ENCODE measurements around the gene KANSL1.
A peak's percentile ranks its signal among the peaks of the same experiment; 100 is the strongest.

Gene KANSL1

DNA sequence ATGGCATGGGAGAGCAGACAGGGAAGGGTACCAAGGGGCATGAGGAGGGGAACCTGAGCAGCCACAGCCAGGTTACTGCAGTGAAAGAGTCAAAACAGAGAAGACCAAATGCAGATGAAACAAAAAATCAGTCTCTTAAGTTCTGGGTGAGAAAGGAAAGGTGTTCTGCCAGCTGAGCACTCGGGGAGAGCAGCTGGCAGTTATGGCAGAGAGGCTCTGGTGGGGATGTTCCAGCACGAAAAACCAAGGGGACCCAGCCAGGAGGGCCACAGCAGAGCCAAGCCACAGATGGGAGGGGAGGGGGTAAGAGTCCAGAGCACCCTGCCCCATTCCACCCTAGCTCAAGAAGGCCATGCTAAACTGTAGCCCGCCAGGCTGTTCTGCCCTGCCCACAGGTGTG is 162.5 kb downstream of the KANSL1 start:
- no peaks in the 10 kb centered on the region for H3K27me3 ChIP-seq (ENCODE audit: control insufficient read depth in 1 of 2, insufficient read depth in 1 of 2, low read length in 2 of 2)
- H2BK120ac ChIP-seq (ENCODE audit: low read depth, low read length): no peak overlapping the region
- no peak overlapping the region for H3K23ac ChIP-seq (ENCODE audit: low read length in 2 of 2)
- no peak overlapping the region for H3K27ac ChIP-seq (ENCODE audit: low read length, poor library complexity, severe bottlenecking)
- H4K91ac ChIP-seq (ENCODE audit: low read length): no peak overlapping the region
- no peak overlapping the region for H2BK15ac ChIP-seq (ENCODE audit: low read depth, poor library complexity, severe bottlenecking)
- H3K4me3 ChIP-seq (ENCODE audit: insufficient read depth in 1 of 2, low read depth in 1 of 2, low read length in 2 of 2): no peak overlapping the region
- no peak overlapping the region for H3K9ac ChIP-seq (ENCODE audit: low read length)
- H3K18ac ChIP-seq (ENCODE audit: low read depth in 1 of 2, low read length in 2 of 2): no peak overlapping the region
- no peak overlapping the region for H2AK5ac ChIP-seq (ENCODE audit: low read length, severe bottlenecking)
- no peak overlapping the region for H4K8ac ChIP-seq (ENCODE audit: low read length)
- H3K4ac ChIP-seq (ENCODE audit: low read depth in 1 of 2, low read length in 2 of 2): no peak overlapping the region
- peaks cover 42% of the 10 kb centered on the region for H3K79me1 ChIP-seq (replicated peaks; ENCODE audit: low read length, poor library complexity, severe bottlenecking)
- DNase-seq: no peak
- no peak overlapping the region for H2BK12ac ChIP-seq (ENCODE audit: low read length in 2 of 2)
- no peak overlapping the region for H3K4me2 ChIP-seq (ENCODE audit: low read length, poor library complexity, severe bottlenecking)
- H2BK5ac ChIP-seq (ENCODE audit: low read depth, low read length, poor library complexity, severe bottlenecking): peak overlapping the region; percentile 45
- peaks cover under 1% of the 10 kb centered on the region for H3K4me1 ChIP-seq (ENCODE audit: control insufficient read depth, insufficient read depth, low read depth, low read length)
- H3K9me3 ChIP-seq (ENCODE audit: control insufficient read depth, low read length): no peaks in the 10 kb centered on the region
- peaks cover 58 to 98% of the 10 kb centered on the region in 2 experiments for H3K36me3 ChIP-seq (ENCODE audit: control insufficient read depth in 1 of 2, insufficient read depth in 2 of 2, low read depth in 1 of 2, low read length in 2 of 2)
- no peak overlapping the region for H3K14ac ChIP-seq (ENCODE audit: low read length in 2 of 2)
- H2AFZ ChIP-seq (ENCODE audit: low read depth, low read length): no peak overlapping the region
- 82% methylated on average over 3 of the region's 3 CpGs for WGBS

DNA sequence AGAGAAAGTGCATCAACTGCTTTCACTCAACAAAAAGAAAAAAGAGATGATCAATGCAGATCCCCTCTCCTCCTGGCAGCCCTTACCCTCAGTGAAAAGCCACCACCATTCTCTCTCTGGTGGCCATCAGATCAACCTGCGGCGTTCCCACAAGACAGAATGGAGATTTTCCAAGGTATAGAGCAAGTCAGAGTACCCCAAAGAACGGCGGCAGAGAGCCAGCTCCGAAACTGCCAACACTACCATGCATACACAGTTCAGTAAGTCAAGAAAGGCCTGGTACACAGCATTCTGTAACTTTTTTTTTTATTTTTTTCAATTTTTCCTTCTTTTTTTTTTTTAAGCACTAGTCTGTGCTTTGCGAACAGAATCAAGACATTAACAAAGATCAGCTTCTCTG is 163.6 kb downstream of the KANSL1 start:
- no peaks in the 10 kb centered on the region for H3K9me3 ChIP-seq (ENCODE audit: control insufficient read depth, low read length)
- H3K4me2 ChIP-seq (ENCODE audit: low read length, poor library complexity, severe bottlenecking): no peak overlapping the region
- no peak overlapping the region for H3K4ac ChIP-seq (ENCODE audit: low read depth in 1 of 2, low read length in 2 of 2)
- H4K8ac ChIP-seq (ENCODE audit: low read length): no peak overlapping the region
- no peak overlapping the region for H2AK5ac ChIP-seq (ENCODE audit: low read length, severe bottlenecking)
- H2BK120ac ChIP-seq (ENCODE audit: low read depth, low read length): no peak overlapping the region
- no peak overlapping the region for H2BK15ac ChIP-seq (ENCODE audit: low read depth, poor library complexity, severe bottlenecking)
- no peak overlapping the region for H2BK5ac ChIP-seq (ENCODE audit: low read depth, low read length, poor library complexity, severe bottlenecking)
- H4K91ac ChIP-seq (ENCODE audit: low read length): no peak overlapping the region
- H3K4me3 ChIP-seq (ENCODE audit: insufficient read depth in 1 of 2, low read depth in 1 of 2, low read length in 2 of 2): no peak overlapping the region
- peaks cover 69 to 96% of the 10 kb centered on the region in 2 experiments for H3K36me3 ChIP-seq (ENCODE audit: control insufficient read depth in 1 of 2, insufficient read depth in 2 of 2, low read depth in 1 of 2, low read length in 2 of 2)
- no peaks in the 10 kb centered on the region for H3K27me3 ChIP-seq (ENCODE audit: control insufficient read depth in 1 of 2, insufficient read depth in 1 of 2, low read length in 2 of 2)
- no peak for DNase-seq
- peaks cover 44% of the 10 kb centered on the region for H3K79me1 ChIP-seq (replicated peaks; ENCODE audit: low read length, poor library complexity, severe bottlenecking)
- 97% methylated on average over 6 of the region's 6 CpGs for WGBS
- no peak overlapping the region for H3K23ac ChIP-seq (ENCODE audit: low read length in 2 of 2)
- H3K27ac ChIP-seq (ENCODE audit: low read length, poor library complexity, severe bottlenecking): no peak overlapping the region
- no peak overlapping the region for H3K14ac ChIP-seq (ENCODE audit: low read length in 2 of 2)
- H3K4me1 ChIP-seq (ENCODE audit: control insufficient read depth, insufficient read depth, low read depth, low read length): peaks cover 4% of the 10 kb centered on the region
- H3K9ac ChIP-seq (ENCODE audit: low read length): no peak overlapping the region
- H2AFZ ChIP-seq (ENCODE audit: low read depth, low read length): no peak overlapping the region
- H2BK12ac ChIP-seq (ENCODE audit: low read length in 2 of 2): no peak overlapping the region
- H3K18ac ChIP-seq (ENCODE audit: low read depth in 1 of 2, low read length in 2 of 2): no peak overlapping the region

DNA sequence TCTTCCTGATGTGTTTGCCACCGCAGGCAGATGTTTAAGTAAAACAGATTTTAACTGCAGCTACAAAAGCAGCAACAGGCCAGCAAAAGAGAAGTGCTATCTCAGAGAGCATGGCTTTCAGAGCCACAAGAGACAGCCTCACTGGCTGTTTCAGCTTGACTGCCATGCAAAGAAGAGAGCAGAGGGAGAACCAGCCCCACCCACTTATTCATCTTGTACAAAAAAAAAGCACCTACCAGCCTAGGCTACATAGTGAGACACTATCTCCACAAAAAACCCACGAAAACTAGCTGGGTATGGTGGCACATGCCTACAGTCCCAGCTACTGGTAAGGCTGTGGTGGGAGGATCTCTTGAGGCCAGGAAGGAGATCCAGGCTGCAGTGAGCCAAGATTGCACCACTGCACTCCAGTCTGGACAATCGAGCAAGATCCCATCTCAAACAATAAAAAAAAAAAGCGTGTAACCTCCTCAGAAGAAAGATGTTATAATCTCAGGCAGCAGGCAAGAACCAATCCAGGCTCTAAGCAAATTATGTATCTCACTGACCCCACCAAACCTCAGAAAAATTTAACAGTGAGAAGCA is 164.2 kb downstream of the KANSL1 start:
- H3K9me3 ChIP-seq (ENCODE audit: control insufficient read depth, low read length): no peaks in the 10 kb centered on the region
- no peak overlapping the region for H2AFZ ChIP-seq (ENCODE audit: low read depth, low read length)
- H3K4ac ChIP-seq (ENCODE audit: low read depth in 1 of 2, low read length in 2 of 2): no peak overlapping the region
- no peak overlapping the region for H3K4me2 ChIP-seq (ENCODE audit: low read length, poor library complexity, severe bottlenecking)
- H4K91ac ChIP-seq (ENCODE audit: low read length): no peak overlapping the region
- no peak overlapping the region for H3K14ac ChIP-seq (ENCODE audit: low read length in 2 of 2)
- H3K9ac ChIP-seq (ENCODE audit: low read length): no peak overlapping the region
- no peak overlapping the region for H2BK5ac ChIP-seq (ENCODE audit: low read depth, low read length, poor library complexity, severe bottlenecking)
- no peak overlapping the region for H2BK12ac ChIP-seq (ENCODE audit: low read length in 2 of 2)
- H4K8ac ChIP-seq (ENCODE audit: low read length): no peak overlapping the region
- H2AK5ac ChIP-seq (ENCODE audit: low read length, severe bottlenecking): no peak overlapping the region
- H3K27ac ChIP-seq (ENCODE audit: low read length, poor library complexity, severe bottlenecking): no peak overlapping the region
- H2BK120ac ChIP-seq (ENCODE audit: low read depth, low read length): no peak overlapping the region
- no peak overlapping the region for H3K18ac ChIP-seq (ENCODE audit: low read depth in 1 of 2, low read length in 2 of 2)
- no peak for DNase-seq
- 85% methylated on average over 4 of the region's 4 CpGs for WGBS
- no peak overlapping the region for H2BK15ac ChIP-seq (ENCODE audit: low read depth, poor library complexity, severe bottlenecking)
- H3K23ac ChIP-seq (ENCODE audit: low read length in 2 of 2): no peak overlapping the region
- H3K36me3 ChIP-seq (ENCODE audit: control insufficient read depth in 1 of 2, insufficient read depth in 2 of 2, low read depth in 1 of 2, low read length in 2 of 2): peaks cover 73 to 91% of the 10 kb centered on the region in 2 experiments
- H3K4me1 ChIP-seq (ENCODE audit: control insufficient read depth, insufficient read depth, low read depth, low read length): peaks cover 4% of the 10 kb centered on the region
- H3K4me3 ChIP-seq (ENCODE audit: insufficient read depth in 1 of 2, low read depth in 1 of 2, low read length in 2 of 2): no peak overlapping the region
- H3K27me3 ChIP-seq (ENCODE audit: control insufficient read depth in 1 of 2, insufficient read depth in 1 of 2, low read length in 2 of 2): no peaks in the 10 kb centered on the region
- H3K79me1 ChIP-seq (replicated peaks; ENCODE audit: low read length, poor library complexity, severe bottlenecking): peaks cover 42% of the 10 kb centered on the region

- Histone ChIP-seq H3K27me3 (ENCODE audit: control insufficient read depth in 1 of 2, insufficient read depth in 1 of 2, low read length in 2 of 2) (no peaks in the 10 kb centered on the region), H3K23ac (ENCODE audit: low read length in 2 of 2) (no peak overlapping the region), H2BK5ac (ENCODE audit: low read depth, low read length, poor library complexity, severe bottlenecking) (no peak overlapping the region), H3K4me3 (ENCODE audit: insufficient read depth in 1 of 2, low read depth in 1 of 2, low read length in 2 of 2) (no peak overlapping the region), H3K4ac (ENCODE audit: low read depth in 1 of 2, low read length in 2 of 2) (no peak overlapping the region), H3K9ac (ENCODE audit: low read length) (no peak overlapping the region), H3K14ac (ENCODE audit: low read length in 2 of 2) (no peak overlapping the region), H4K91ac (ENCODE audit: low read length) (no peak overlapping the region), H3K9me3 (ENCODE audit: control insufficient read depth, low read length) (no peaks in the 10 kb centered on the region), H3K18ac (ENCODE audit: low read depth in 1 of 2, low read length in 2 of 2) (no peak overlapping the region), H3K36me3 (ENCODE audit: control insufficient read depth in 1 of 2, insufficient read depth in 2 of 2, low read depth in 1 of 2, low read length in 2 of 2) (peaks cover 75 to 86% of the 10 kb centered on the region in 2 experiments), H3K79me1 (replicated peaks; ENCODE audit: low read length, poor library complexity, severe bottlenecking) (peaks cover 37% of the 10 kb centered on the region), H2AFZ (ENCODE audit: low read depth, low read length) (no peak overlapping the region), H2AK5ac (ENCODE audit: low read length, severe bottlenecking) (no peak overlapping the region), H4K8ac (ENCODE audit: low read length) (no peak overlapping the region), H3K4me1 (ENCODE audit: control insufficient read depth, insufficient read depth, low read depth, low read length) (peaks cover 4% of the 10 kb centered on the region), H3K4me2 (ENCODE audit: low read length, poor library complexity, severe bottlenecking) (no peak overlapping the region), H2BK12ac (ENCODE audit: low read length in 2 of 2) (no peak overlapping the region), H3K27ac (ENCODE audit: low read length, poor library complexity, severe bottlenecking) (no peak overlapping the region), H2BK120ac (ENCODE audit: low read depth, low read length) (no peak overlapping the region), H2BK15ac (ENCODE audit: low read depth, poor library complexity, severe bottlenecking) (no peak overlapping the region)
- WGBS: 87% methylated on average over 2 of the region's 3 CpGs
- no peak for DNase-seq
Measured at GRCh38 chr17:46028374-46028773, 164.9 kb downstream of the KANSL1 start.

Data from mesenchymal stem cell (in vitro differentiated cells and primary cell).